Measurements from ENCODE around the gene PPP1R3F.

PPP1R3F gene

DNA sequence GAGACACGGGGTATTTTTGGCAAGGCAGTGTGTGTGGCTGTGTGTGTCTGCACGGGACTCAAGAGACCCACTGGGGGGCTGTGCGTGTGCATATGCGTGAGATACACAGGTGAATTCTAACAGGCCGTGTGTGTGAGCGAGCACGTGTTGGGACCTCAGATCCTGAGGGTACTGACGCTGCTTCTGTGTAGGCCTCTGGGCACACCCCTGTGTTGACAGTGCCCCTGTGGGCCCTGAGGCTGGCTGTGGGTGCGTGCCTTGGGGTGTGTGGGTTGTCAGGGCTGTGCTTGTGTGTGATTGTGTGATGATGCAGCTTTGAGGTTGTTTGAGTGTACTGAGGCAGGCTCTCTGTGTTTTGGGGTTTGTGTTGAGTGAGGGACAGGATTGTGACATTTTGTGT, 19.0 kb upstream of the PPP1R3F start:
- DNase-seq: no peak

DNA sequence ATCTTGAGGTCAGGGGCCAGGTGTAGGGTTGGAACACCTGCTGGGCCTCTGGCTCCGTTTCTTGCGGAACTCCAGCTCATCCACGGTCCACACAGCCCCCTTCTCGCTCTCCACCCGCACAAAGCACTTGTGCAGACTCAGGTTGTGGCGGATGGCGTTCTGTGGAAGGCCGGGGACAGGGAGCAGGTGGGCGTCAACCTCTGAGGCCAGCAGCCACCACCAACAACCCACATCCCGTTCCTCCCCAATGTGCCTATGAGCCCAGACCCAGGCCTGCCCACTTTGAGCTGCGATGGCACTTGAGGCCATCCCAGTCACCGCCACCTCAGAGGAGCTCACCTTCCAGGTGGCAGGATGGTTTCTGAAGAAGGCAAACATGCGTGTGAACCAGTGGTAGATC, 18.3 kb upstream of the PPP1R3F start:
- DNase-seq: no peak

DNA sequence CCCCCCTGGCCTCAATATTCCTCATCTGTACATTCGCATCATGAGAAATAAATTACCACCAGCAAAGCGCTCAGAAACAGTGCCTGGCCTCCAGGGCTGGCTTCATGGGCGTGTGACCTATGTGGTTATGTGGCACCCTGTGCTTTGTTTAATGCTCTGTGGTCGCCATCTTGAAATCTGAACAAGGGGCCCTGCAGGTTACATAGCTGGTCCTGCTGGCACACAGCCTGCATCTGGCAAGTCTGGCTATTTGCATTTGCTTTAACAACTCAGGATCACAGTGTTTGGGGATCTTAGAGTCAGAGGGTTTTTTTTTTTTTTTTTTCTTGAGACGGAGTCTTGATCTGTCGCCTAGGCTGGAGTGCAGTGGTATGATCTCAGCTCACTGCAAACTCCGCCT, 15.0 kb upstream of the PPP1R3F start:
- DNase-seq: no peak

DNA sequence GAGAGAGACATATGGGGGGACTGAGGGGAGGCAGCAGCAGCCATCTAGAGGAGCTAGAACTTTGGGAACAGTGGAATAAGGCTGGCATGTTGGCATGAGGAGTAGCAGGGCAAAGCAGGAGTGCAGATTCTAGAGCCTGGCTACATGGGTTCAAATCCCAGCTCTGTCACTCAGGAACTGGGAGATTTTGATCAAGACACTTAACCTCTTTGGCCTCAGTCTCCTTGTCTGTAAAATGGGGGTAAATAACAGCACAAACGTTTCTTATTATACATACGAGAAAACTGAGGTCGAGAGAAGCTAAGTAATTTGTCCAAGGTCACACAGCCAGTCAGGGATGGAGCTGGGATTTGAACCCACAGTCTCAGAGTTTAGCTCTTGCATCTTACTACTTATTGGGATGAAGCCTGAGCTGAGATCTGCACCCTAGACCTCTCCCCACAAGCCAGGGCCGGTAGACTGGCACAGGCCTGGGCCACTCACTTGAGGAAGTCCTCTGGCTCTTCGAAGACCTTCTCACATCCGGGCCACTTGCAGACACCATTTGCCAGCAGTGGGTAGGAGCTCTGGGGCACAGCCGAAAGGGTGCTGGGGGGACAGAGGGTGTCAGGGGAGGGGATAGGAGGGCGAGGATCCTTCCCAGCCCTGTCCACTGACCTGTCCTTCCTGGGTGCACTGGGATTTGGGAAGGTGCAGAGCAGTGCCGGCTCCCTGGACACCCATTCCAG, 13.2 kb upstream of the PPP1R3F start:
- DNase-seq: no peak

DNA sequence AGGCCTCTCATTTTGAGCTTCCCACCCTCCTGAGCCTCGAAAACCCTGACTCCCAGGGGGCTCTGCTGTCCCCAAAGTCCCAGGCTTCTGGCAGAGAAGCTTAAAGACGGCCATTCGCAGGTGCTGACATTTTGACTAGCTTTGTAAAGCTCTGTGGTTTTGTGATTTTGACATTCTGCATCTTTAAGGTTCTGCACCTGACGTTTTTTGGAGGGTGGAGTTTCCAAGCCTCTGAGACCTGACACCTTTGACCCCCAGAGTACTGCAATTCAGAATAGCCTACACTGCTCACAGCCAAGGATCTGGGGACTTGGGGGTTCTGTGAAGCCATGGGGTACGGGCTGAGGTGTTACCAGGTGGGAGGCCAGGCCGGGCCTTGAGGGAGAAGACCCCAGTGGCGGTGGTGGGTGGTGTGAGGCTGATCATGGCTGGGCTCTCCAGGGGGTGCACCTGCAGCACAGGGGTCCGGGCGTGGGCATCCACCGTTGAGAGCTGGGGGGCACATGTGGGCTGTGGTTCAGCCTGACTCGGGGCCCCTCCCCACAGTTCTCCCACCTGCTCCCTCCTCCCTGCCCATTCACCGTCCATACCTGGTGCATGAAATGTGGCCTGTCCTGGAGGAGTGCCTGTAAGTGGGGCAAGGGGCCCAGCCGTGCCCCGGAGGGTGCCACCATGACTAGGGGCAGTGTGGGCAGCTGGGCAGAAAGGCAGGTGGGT, 12.4 kb upstream of the PPP1R3F start:
- no peak for DNase-seq

DNA sequence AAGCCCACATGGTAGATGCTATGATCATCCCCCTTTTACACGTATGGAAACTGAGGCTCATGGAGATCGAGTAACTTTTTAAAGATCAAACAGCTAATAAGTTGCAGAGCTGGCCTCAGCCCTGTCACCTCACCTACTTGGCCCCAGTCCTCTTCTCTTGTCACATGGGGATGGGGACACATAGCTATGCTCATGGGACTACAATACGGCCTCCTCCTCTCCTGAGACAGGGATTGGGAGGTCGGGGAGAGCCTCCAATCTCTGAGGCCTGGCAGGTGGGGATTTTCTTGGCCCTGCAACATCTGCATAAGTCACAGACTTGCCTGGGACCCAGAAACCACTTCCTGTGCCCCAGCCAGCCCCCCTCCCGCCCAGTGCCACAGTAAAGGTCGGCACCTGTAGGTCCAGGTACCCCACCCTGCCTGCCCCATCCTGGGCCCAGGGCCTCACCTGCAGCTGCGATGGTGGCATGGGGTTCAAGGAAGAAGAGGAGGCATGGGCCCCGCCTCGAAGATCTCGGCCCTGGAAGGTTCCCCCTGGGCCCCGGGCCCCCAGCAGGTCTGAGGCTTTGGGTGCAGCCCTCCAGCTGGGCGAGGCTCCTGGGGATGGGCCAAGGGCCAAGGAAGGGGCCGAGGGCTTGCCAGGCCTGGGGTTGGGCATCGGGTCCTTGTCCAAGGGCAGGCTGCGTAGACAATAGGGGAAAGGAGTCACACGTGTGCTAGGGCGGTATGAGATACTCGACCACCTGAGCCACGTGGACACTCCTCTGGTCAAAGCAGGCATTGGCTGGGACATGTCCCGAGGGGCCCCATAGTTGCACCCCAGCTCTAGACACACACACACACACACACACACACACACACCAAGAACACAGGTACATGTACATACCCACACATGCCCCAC, 11.5 kb upstream of the PPP1R3F start:
- DNase-seq: no peak

DNA sequence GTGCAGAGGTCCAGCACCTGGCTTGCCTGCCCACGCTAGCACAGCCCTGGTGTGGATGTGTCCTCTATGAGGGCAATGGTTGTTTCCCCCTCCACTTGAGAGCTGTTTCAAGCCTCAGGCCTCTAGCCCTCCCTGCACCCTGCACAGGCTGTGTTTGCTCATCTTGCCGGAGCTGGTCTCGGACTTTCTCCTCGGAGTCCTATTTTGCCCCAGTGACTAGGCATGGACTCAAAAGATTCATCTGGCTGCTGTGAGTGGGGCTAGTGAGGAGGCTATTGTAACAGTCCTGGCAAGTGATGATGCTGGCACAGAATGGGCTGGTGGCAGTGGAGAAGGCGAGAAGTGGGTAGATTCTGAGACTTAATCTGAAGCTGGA, 10.9 kb upstream of the PPP1R3F start:
- DNase-seq: no peak

DNA sequence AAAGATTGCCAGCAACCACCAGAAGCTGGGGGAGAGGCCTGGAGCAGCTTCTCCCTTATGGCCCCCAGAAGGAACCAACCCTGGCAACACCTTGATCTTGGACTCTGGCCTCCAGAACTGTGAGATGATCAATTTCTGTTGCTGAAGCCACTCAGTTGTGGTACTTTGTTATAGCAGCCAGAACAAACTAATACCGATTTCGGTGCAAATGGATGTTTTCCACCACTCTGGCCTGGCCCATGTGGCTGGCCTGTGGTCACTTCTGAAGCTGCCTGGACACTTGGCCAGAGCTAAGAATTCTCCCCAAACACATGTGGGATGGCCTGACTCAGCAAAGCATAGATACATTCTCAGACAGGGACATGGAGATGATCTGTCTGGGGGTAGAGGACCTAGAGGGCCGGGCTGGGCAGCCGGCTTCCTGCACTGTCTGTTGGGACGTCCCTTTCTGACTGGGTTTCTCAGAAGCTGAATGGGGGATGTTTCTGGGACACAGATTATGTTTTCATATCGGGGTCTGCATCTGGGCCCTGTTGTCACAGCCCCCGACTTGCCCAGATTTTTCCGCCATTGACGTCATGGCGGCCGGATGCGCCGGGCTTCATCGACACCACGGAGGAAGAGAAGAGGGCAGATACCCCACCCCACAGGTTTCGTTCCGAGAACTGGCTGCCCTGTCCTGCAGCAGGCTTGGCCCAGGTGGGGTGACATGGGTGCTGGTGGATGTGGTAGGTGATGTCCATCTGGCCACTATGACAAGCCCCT, 9.2 kb upstream of the PPP1R3F start:
- DNase-seq: no peak

DNA sequence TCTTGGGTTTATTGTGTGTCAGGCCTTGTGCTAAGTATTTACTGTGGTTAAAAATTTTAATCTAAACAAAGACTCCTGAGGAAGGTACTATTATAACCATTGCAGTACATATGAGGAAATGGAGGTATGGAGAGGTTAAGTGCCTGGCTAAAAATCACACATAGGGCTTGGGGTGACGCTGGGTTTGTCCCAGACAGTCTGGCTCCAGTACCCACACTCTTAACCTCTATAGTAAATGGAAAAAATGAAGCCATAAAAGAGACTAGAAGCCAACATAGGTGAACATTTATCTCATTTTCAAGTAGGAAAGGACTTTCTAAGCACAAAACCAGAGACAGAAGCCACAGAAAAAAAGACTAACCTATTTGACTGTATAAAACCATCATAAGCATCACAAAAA, 7.0 kb upstream of the PPP1R3F start:
- no peak for DNase-seq

DNA sequence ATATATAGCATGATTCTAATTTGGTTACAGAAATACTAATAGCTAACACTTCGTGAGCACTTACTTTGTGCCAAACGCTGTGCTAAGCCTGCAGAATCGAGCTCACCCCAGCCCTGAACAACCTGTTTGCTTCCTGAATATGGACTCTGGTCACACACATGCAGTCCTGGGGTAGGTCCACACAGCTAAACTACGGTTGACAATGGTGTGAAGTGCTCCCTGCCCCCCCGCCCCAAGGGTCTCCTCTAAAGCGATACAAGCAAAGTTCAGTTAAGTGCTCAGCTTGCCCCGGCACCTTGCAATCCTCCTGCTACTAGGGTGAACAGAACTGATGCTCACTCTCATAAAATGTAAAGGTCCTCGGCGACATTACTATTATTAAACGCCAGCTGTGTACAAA, 6.0 kb upstream of the PPP1R3F start:
- DNase-seq: no peak

DNA sequence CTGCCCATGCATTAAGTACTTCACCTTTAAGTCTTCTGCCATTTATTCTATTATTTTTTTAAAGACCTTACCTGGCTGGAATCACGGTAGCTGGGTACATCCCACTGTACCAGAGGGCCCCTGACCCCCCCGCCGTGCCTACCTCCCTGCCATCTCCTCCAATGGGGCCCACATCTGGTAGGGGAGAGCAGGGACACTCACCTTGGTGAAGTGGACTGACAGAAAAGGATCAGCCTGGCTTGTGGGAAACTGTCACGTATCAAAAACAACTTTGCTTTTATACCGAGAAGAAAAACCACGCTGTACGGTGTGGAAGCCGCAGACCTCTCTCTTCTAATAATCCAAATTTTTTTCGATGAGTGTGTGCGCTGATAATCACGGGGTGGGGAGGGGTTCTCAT, 5.1 kb upstream of the PPP1R3F start, which contains the start of gene FOXP3:
Gene FOXP3, minus strand, starts transcription at position 251 of the 400 bp plus-strand sequence. CDS start 6,205 bp downstream, outside the sequence.
- no peak for DNase-seq

DNA sequence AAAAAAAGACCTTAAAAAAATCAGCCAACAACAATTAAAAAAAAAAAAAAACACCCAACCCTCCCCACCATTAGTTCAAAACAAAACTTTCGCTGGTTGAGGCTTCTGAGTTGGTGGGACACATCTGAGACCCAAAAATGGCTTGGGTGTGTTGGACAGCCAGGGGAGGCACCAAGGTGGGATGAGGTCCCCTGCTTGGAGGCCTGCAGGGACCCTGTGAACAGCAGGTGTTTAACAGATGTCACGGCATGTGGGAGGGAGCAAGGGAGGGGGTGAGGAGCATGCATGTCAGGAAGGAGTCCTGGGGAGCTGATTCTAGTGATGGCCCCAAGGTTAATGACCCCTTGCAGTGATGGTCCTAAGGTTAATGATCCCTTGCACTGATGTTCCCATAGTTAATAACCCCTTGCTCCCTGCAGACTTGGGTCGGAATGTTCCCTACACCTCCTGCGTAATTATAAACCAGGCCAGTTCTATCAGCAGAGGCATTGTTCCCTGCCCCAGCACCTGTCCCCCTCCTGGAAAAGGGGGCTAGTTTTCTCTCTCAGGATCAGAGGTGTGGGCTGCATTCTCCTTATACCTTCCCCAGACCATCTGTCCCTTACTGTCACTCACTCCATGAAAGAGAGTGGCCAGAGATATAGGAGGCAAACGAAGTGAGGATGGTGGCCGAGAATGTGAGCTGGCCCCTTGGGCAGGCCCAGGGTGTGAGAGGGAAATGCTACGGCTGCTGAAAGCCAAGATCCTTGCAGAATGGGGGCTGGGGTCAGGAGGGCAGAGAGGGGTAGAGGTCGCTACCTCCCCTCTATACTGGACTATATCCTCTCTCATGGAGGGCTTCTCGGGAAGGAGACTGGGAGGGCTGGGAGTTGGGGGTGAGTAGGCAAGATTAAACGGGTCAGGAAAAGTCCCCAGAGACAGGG, 2.8 kb upstream of the PPP1R3F start:
- no peak for DNase-seq

DNA sequence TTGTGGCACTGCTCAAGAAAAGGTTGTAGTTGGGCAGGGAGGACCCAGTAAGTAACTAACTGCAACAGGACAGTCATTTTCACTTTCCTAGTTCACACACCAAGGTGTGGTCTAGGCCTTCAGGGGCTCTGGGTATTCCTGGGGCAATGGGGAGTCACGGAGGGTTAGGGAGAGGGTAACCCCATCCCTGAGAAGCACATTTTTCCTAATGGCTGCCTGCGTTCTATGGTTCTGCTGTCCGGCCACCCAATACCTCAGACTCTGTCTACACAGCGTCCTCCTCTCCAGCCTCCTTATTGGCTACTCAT, 937 bp upstream of the PPP1R3F start:
- DNase-seq: no peak

DNA sequence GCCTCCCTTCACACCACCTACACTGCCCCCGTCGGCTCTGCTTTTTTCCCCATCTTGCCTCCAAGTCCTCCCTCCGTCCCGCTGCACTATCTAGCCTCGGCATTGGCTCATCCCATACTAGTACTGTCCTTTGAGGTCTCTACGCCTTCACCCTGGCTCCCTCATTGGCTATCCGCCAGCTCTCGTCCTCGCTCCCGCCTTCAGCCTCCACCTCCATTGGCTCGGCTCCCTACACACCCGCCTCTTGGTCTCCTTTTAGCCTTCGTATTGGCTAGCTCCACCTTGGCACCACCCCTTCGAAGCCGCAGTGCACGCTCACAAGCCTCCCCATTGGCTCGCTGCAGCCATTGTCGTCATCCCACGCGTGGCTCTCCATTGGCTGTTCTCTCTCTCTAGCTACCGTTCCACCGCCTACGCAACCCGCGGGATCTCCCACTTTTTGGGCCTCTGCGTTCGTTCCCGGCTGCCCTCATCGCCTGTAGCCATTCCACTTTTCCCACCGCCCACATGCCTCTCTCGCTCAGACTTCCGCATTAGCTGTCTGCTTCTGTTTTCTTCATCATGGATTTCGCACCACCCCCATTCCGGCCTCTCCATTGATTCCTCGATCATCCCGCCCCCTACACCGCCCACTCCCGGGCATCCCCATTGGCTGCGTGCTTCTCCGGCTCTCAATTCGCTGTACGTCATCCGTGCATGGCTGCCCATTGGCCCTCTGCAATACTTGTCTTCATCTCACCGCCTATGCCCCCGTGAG, 405 bp upstream of the PPP1R3F start:
- peak; percentile 98 for DNase-seq

DNA sequence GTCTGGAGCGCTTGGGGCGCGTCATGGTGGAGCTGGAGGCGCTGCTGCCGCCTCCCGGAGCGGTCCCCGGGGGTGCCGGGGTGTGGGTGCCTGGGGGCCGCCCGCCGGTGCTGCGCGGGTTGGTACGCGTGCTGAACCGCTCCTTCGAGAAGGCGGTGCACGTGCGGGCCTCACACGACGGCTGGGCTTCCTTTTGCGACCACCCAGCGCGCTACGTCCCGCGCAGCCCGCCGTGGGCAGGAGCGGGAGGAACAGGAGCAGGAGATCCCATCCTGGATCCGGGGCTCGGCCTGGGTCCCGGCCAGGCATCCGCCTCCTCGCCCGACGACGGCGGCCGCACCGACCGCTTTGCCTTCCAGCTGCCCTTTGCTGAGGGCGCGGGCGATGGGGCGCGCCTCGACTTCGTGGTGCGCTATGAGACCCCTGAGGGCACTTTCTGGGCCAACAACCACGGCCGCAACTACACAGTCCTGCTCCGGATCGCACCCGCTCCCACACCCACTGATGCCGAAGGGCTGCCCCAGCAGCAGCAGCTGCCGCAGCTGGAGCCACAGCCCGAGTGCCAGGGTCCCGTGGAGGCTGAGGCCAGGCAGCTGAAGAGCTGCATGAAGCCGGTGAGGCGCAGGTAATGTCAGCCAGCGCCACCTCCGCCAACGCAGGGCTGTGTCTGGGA, 792 bp downstream of the PPP1R3F start:
- DNase-seq: no peak

DNA sequence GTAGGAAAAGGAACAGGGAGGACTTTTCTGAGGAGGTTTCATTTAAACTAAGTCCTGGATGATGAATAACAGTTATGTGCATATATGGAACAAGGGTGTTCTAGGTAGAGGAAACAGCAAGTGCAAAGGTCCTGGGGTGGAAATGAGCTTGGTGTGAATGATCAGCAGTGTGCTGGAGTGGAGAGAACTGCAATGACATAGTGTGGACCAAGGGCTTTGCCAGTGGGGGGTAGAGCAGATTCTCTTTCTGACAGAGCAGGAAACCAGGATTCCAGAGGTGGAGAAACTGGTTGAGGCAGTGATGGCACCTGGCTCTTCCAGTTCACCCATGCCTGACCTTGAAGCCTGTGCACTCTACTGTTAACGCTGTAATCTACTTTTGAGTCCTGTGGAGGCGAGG, 1.7 kb downstream of the PPP1R3F start:
- DNase-seq: no peak

DNA sequence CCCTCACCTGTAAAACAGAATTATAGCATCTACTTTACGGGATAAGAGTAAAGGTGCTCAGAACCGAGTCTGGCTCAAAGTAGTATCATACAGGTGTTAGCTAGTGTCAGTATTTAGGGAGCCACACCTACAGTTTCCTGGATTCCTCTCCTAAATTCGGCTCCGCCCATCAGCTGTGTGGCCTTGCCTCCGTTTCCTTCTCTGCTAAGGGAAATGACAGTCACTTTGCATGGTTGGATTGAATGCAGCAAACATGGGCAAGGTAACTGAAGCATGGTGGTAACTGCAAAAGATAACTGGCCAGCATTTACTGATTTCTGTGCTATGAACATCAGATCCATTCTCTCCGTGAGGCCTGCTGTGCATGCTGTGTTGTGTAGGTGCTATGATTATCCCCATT, 2.8 kb downstream of the PPP1R3F start:
- no peak for DNase-seq

DNA sequence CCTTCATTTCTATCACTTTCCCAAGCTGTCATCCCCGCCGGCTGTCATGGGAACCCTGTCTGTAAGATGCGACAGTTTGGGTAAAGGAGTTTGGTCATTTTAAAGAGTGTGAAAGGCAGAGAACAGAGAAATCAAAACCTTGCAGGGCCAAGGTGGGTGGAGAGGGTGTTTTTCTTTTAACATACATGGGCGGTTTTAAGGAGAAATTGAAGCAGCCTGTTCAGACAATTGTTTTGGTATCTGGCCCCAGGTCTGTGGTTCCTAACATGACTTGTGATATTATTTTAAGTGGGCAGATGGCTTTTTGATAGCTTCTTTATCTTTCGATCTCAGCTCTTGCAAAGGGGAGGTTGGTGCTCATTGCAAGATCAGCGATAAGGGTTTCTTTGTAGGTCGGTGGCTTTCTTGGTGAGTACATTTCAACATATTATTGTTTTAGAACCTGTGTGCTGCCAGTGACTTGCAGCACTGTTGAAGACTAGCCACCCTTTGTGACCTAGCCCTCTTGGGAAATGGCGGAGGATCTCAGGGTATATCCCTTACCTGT, 3.7 kb downstream of the PPP1R3F start:
- DNase-seq: peak; percentile 73

DNA sequence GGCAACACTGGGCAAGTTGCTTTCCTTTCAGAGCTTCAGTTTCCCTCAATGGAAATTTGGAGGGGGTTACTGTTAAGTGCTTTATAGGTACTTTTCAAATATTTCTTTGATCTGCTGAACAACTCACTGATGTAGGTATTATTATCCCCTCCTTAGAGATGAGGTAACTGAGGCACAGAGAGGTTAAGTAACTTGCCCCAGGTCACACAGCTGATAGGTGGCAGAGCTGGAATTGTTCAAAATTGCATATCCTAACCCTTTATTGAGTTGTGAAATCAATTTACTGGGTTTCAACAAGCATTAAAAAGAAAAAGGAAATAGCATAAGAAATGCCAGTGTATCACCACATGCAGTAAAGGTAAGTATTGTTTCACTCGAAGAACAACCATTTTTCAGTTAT, 6.6 kb downstream of the PPP1R3F start:
- DNase-seq: no peak

Measured in hematopoietic multipotent progenitor cell treated with erythropoietin and hydrocortisone succinate and interleukin-3 and kit ligand, for 6 days (in vitro differentiated cells).